ENCODE measurements around the gene HP1BP3. TPM values are rescaled to one million over a fixed set of nuclear protein-coding genes. Genes with fewer than 3 reads are reported as not detected.

Gene HP1BP3
- polyA plus RNA-seq, 1 donor from 2014 or later = 389 TPM

DNA sequence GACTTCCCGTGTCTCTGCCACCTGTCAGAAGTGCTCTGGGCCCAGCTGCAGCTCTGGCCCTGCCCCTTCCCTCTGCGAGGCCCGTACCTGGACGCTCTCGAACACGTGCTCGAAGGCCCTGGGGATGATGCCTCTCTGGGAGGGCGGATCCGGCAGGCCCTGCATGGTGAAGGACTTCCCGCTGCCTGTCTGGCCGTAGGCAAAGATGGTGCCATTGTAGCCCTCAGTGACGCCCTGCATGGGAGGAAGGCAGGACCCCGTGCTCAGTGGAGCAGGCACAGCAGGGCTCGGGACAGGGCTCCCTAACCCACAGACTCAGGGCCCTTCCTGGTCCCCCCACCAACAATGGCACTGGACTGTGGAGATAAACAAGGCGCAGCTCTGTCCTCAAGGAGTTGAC, 71.7 kb downstream of the HP1BP3 start:
- TF ChIP-seq RAD21 (conservative IDR thresholded peaks at IDR 0.05) = no peak
- no peak for TF ChIP-seq SMC3 (conservative IDR thresholded peaks at IDR 0.05; ENCODE audit: poor library complexity)
- TF ChIP-seq, protein P1, sequence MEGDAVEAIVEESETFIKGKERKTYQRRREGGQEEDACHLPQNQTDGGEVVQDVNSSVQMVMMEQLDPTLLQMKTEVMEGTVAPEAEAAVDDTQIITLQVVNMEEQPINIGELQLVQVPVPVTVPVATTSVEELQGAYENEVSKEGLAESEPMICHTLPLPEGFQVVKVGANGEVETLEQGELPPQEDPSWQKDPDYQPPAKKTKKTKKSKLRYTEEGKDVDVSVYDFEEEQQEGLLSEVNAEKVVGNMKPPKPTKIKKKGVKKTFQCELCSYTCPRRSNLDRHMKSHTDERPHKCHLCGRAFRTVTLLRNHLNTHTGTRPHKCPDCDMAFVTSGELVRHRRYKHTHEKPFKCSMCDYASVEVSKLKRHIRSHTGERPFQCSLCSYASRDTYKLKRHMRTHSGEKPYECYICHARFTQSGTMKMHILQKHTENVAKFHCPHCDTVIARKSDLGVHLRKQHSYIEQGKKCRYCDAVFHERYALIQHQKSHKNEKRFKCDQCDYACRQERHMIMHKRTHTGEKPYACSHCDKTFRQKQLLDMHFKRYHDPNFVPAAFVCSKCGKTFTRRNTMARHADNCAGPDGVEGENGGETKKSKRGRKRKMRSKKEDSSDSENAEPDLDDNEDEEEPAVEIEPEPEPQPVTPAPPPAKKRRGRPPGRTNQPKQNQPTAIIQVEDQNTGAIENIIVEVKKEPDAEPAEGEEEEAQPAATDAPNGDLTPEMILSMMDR (IDR thresholded peaks at IDR 0.05; ENCODE audit: poor library complexity, severe bottlenecking) = no peak
- no peaks in the 10 kb centered on the region for H3K27me3 ChIP-seq (ENCODE audit: insufficient read depth, low read depth, low read length)
- H3F3A ChIP-seq (ENCODE audit: insufficient read depth, low read length, poor library complexity, severe bottlenecking) = no peaks in the 10 kb centered on the region
- no peaks in the 10 kb centered on the region for H3K36me3 ChIP-seq (ENCODE audit: insufficient read depth, low read length)
- H3K27ac ChIP-seq (ENCODE audit: low read length) = no peak overlapping the region
- H3K9me3 ChIP-seq (ENCODE audit: low read length) = no peaks in the 10 kb centered on the region
- no peaks in the 10 kb centered on the region for H3K9me2 ChIP-seq (ENCODE audit: insufficient read depth, low read length)
- no peaks in the 10 kb centered on the region for H4K20me1 ChIP-seq (ENCODE audit: insufficient read depth)
- no peaks in the 10 kb centered on the region for H3K79me2 ChIP-seq (replicated peaks; ENCODE audit: insufficient read depth, low read length)
- no peak overlapping the region for H3K4me2 ChIP-seq (ENCODE audit: low read length)
- H2AFZ ChIP-seq (ENCODE audit: low read depth, low read length) = no peak overlapping the region
- H3K9ac ChIP-seq (ENCODE audit: low read length) = no peak overlapping the region
- no peak overlapping the region for H3K4me3 ChIP-seq (ENCODE audit: low read length)

- no peak overlapping the region for H3K9ac ChIP-seq (ENCODE audit: low read length)
- no peak overlapping the region for H2AFZ ChIP-seq (ENCODE audit: low read depth, low read length)
- H3K4me2 ChIP-seq (ENCODE audit: low read length) = no peak overlapping the region
Observed at GRCh38 chr1:20713440-20713839, 73.7 kb downstream of the HP1BP3 start.

More at GRCh38 chr1:20713440-20713839, 73.7 kb downstream of the HP1BP3 start:
- H3K9me3 ChIP-seq (ENCODE audit: low read length) = no peaks in the 10 kb centered on the region
- no peaks in the 10 kb centered on the region for H3K79me2 ChIP-seq (replicated peaks; ENCODE audit: insufficient read depth, low read length)
- no peaks in the 10 kb centered on the region for H3F3A ChIP-seq (ENCODE audit: insufficient read depth, low read length, poor library complexity, severe bottlenecking)
- no peaks in the 10 kb centered on the region for H3K9me2 ChIP-seq (ENCODE audit: insufficient read depth, low read length)
- H3K36me3 ChIP-seq (ENCODE audit: insufficient read depth, low read length) = no peaks in the 10 kb centered on the region
- H3K4me3 ChIP-seq (ENCODE audit: low read length) = no peak overlapping the region
- H3K27me3 ChIP-seq (ENCODE audit: insufficient read depth, low read depth, low read length) = no peaks in the 10 kb centered on the region
- TF ChIP-seq MXI1 (conservative IDR thresholded peaks at IDR 0.05; ENCODE audit: poor library complexity, severe bottlenecking) = no peak
- TF ChIP-seq SMC3 (conservative IDR thresholded peaks at IDR 0.05; ENCODE audit: poor library complexity) = no peak
- no peak for TF ChIP-seq EZH2 (IDR thresholded peaks at IDR 0.05; ENCODE audit: borderline replicate concordance, insufficient read depth, low read length, poor library complexity, severe bottlenecking)
- no peak for TF ChIP-seq RAD21 (conservative IDR thresholded peaks at IDR 0.05)
- no peak for TF ChIP-seq REST (IDR thresholded peaks at IDR 0.05; ENCODE audit: borderline replicate concordance)
- no peak for TF ChIP-seq TAF1 (IDR thresholded peaks at IDR 0.05; ENCODE audit: low read depth)
- no peak for TF ChIP-seq POLR2AphosphoS5 (IDR thresholded peaks at IDR 0.05)
- TF ChIP-seq EP300 (conservative IDR thresholded peaks at IDR 0.05; ENCODE audit: poor library complexity, severe bottlenecking) = no peak
- TF ChIP-seq, protein P1 (IDR thresholded peaks at IDR 0.05; ENCODE audit: poor library complexity, severe bottlenecking) = no peak
- H3K27ac ChIP-seq (ENCODE audit: low read length) = no peak overlapping the region
- H4K20me1 ChIP-seq (ENCODE audit: insufficient read depth) = no peaks in the 10 kb centered on the region
